NB4 (cell line): ENCODE data around the gene WRAP73.

Experiments
- POLR2A ChIP-seq: IDR thresholded peaks from 2 replicates; pipeline ENCODE4 v1.6.1; 2011; ENCODE audit warnings: mild to moderate bottlenecking; ENCODE audit not compliant: insufficient read length; ENCODE audit errors: extremely low read depth
- TF ChIP-seq, protein P1 (sequence below): IDR thresholded peaks from one replicate; pipeline ENCODE4 v1.5.1; 2012; ENCODE audit warnings: low read depth, low read length
- TF ChIP-seq, protein P2 (sequence below): IDR thresholded peaks from 2 replicates; pipeline ENCODE4 v1.6.1; 2011; ENCODE audit warnings: low read depth, low read length

DNA sequence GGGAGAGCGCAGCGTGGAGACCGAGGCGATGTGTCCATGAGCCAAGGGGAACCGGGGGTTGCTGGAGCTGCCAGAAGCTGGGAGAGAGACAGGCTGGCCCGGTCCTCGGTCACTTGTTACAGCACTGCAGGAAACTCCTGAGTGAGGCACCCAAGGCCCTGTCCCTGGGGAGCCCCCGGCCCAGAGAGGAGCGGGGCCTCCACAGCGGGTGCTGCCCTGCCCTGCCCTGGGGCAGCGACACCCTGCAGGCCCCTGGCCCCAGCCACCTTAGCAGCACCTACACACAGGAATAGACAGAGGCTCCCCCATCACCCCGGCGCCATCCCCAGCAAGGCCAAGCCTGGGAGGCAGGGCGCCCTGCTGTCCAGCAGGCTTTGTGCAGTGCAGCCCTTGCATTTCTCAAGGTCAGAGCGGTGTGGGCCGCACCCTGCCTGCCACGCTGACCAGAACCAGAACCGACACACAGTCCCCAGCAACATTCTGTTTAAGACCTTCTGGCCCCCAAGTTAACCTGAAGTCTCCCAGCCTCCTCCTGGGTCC, 32.0 kb downstream of the WRAP73 start:
- no peak for TF ChIP-seq POLR2A
- TF ChIP-seq, protein P1, sequence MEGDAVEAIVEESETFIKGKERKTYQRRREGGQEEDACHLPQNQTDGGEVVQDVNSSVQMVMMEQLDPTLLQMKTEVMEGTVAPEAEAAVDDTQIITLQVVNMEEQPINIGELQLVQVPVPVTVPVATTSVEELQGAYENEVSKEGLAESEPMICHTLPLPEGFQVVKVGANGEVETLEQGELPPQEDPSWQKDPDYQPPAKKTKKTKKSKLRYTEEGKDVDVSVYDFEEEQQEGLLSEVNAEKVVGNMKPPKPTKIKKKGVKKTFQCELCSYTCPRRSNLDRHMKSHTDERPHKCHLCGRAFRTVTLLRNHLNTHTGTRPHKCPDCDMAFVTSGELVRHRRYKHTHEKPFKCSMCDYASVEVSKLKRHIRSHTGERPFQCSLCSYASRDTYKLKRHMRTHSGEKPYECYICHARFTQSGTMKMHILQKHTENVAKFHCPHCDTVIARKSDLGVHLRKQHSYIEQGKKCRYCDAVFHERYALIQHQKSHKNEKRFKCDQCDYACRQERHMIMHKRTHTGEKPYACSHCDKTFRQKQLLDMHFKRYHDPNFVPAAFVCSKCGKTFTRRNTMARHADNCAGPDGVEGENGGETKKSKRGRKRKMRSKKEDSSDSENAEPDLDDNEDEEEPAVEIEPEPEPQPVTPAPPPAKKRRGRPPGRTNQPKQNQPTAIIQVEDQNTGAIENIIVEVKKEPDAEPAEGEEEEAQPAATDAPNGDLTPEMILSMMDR, result no peak
- TF ChIP-seq, protein P2, sequence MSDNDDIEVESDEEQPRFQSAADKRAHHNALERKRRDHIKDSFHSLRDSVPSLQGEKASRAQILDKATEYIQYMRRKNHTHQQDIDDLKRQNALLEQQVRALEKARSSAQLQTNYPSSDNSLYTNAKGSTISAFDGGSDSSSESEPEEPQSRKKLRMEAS, result no peak
